DMS114 treated with DMSO at 0.1 percent for 48 hours (cell line): Measurements from ENCODE around the gene IDS.

Source experiments
- DNase-seq: peaks from one replicate; lab custom pipeline; 2025; ENCODE audit not compliant: unreplicated experiment; lab: John Stamatoyannopoulos, UW

IDS gene

GRCh38 chrX:149467461-149467860 is 37.6 kb downstream of the IDS start:
- DNase-seq: no peak

GRCh38 chrX:149462849-149463248 is 42.3 kb downstream of the IDS start:
- no peak for DNase-seq

- DNase-seq: no peak
Observed at GRCh38 chrX:149461746-149462145, 43.4 kb downstream of the IDS start.

GRCh38 chrX:149458586-149458985 is 46.5 kb downstream of the IDS start:
- no peak for DNase-seq

- no peak for DNase-seq
Observed at GRCh38 chrX:149456476-149457245, 48.4 kb downstream of the IDS start.

- no peak for DNase-seq
Observed at GRCh38 chrX:149455934-149456333, 49.2 kb downstream of the IDS start.

GRCh38 chrX:149453906-149454822 is 50.9 kb downstream of the IDS start:
- no peak for DNase-seq

- DNase-seq: no peak
Observed at GRCh38 chrX:149453030-149453429, 52.1 kb downstream of the IDS start.

- no peak for DNase-seq
Observed at GRCh38 chrX:149433451-149433850, 71.7 kb downstream of the IDS start.

GRCh38 chrX:149433051-149433450 is 72.1 kb downstream of the IDS start:
- no peak for DNase-seq
